Right hindlimb (tissue), 1 donor: ENCODE data around the gene ENTPD2.
"Not testable (repeated sequence)": the region's sequence is repeated elsewhere in the genome, so short reads cannot be mapped to it uniquely, and the experiment has no call there.

Experiments used
- DNase-seq: peaks from one replicate; pipeline ENCODE4 v3.0.0-alpha.2; 2018

The ENTPD2 gene

GRCh38 chr9:137014166-137014565 lies 39.7 kb downstream of the ENTPD2 start:
- DNase-seq = no peak

- DNase-seq = no peak
Measured at GRCh38 chr9:137013571-137013940, 40.3 kb downstream of the ENTPD2 start.

- no peak for DNase-seq
Measured at GRCh38 chr9:137012694-137013570, 40.9 kb downstream of the ENTPD2 start.

GRCh38 chr9:137011907-137012675 lies 41.8 kb downstream of the ENTPD2 start:
- no peak for DNase-seq

- DNase-seq = no peak
Measured at GRCh38 chr9:137011156-137011555, 42.7 kb downstream of the ENTPD2 start.

- DNase-seq = no peak
Measured at GRCh38 chr9:137009938-137010732, 43.7 kb downstream of the ENTPD2 start.

GRCh38 chr9:137009217-137009616 lies 44.6 kb downstream of the ENTPD2 start:
- no peak for DNase-seq

GRCh38 chr9:137008312-137008711 lies 45.5 kb downstream of the ENTPD2 start:
- DNase-seq = no peak

GRCh38 chr9:137007816-137008270 lies 46.0 kb downstream of the ENTPD2 start:
- DNase-seq = no peak

- no peak for DNase-seq
Measured at GRCh38 chr9:137007108-137007815, 46.6 kb downstream of the ENTPD2 start.

GRCh38 chr9:137006116-137007003 lies 47.5 kb downstream of the ENTPD2 start:
- DNase-seq = no peak

GRCh38 chr9:137004285-137004684 lies 49.6 kb downstream of the ENTPD2 start:
- DNase-seq = not testable (repeated sequence)

- DNase-seq = no peak
Measured at GRCh38 chr9:137002646-137003041, 51.2 kb downstream of the ENTPD2 start.

- DNase-seq = no peak
Measured at GRCh38 chr9:137001857-137002645, 51.8 kb downstream of the ENTPD2 start.

GRCh38 chr9:137000177-137000930 lies 53.5 kb downstream of the ENTPD2 start:
- DNase-seq = no peak
